ENCODE measurements around the gene CCR4.

DNA sequence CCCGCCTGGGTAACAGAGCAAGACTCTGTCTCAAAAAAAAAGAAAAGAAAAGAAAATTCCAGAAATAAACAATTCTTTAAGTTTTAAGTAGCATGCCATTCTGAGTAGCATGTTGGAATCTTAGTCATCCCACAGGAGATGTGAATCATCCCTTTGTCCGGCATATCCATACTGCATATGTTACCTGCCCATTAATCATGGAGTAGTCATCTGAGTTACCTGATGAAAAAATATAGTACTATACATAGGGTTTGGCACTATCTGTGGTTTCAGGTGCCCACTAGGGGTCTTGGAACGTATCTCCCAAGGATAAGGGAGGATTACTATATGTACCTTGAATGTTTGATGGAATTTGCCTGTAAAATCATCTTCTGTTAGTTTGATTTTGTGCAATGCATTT is 6.3 kb upstream of the CCR4 start:
- no peak for TF ChIP-seq POLR2A (IDR thresholded peaks at IDR 0.05)
- TF ChIP-seq, protein P1, sequence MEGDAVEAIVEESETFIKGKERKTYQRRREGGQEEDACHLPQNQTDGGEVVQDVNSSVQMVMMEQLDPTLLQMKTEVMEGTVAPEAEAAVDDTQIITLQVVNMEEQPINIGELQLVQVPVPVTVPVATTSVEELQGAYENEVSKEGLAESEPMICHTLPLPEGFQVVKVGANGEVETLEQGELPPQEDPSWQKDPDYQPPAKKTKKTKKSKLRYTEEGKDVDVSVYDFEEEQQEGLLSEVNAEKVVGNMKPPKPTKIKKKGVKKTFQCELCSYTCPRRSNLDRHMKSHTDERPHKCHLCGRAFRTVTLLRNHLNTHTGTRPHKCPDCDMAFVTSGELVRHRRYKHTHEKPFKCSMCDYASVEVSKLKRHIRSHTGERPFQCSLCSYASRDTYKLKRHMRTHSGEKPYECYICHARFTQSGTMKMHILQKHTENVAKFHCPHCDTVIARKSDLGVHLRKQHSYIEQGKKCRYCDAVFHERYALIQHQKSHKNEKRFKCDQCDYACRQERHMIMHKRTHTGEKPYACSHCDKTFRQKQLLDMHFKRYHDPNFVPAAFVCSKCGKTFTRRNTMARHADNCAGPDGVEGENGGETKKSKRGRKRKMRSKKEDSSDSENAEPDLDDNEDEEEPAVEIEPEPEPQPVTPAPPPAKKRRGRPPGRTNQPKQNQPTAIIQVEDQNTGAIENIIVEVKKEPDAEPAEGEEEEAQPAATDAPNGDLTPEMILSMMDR (IDR thresholded peaks at IDR 0.05), result no peak
